NCI-H1105 treated with DMSO at 0.1 percent for 48 hours (cell line): ENCODE measurements around the gene ABHD14A.

Experiments
- DNase-seq: peaks from one replicate; lab custom pipeline; 2025; lab: John Stamatoyannopoulos, UW

Gene ABHD14A

GRCh38 chr3:51997172-51997571 is 22.3 kb downstream of the ABHD14A start:
- DNase-seq = no peak

DNA sequence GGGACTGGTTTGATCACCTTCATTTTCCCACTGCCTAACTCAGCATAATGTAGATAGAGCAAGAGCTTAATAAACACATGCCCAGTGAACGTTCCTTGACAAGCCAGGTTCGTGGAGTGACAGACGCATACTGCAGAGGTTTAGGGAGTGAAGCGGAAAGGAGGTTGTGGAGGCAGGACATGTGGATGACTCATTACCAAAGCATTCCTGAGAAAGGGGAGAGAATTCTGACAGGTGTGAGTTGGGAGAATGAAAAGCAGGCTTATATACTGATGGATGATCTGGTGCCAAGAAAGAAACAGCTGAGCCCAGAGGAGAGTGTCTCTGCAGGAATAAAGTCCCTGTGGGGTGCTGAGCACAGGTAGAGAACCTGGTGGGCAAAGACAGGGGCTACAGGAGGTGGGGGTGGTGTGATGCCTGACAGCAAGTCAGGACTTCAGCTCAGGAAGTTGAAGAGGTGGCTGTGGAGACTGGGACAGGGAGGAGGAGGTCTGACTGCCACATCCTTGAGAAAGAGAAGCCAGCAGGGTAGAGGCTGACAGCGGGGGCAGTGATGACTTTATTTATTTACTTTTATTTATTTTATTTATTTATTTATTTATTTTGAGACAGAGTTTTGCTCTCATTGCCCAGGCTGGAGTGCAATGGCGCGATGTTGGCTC is 23.2 kb downstream of the ABHD14A start:
- DNase-seq = no peak

DNA sequence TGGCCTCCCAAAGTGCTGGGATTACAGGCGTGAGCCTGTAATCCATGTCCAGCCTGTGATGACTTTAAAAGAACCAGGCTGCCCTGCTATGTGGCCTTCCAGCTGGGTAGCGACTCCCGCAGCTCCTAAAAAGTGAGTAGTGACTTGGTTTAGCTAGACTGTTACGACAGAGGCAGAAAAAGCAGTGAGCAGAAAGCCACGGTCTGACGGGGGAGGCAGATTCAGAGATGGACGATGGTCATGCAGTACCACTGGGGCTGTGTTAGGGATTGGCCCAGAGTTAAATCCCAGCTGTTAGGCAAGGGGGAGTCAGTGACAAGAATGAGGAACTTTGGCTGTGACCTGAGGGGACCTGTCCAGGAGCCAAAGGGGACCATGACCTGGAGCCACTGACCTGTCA is 23.9 kb downstream of the ABHD14A start:
- DNase-seq = no peak

GRCh38 chr3:51999846-52000245 is 25.0 kb downstream of the ABHD14A start:
- DNase-seq = no peak

DNA sequence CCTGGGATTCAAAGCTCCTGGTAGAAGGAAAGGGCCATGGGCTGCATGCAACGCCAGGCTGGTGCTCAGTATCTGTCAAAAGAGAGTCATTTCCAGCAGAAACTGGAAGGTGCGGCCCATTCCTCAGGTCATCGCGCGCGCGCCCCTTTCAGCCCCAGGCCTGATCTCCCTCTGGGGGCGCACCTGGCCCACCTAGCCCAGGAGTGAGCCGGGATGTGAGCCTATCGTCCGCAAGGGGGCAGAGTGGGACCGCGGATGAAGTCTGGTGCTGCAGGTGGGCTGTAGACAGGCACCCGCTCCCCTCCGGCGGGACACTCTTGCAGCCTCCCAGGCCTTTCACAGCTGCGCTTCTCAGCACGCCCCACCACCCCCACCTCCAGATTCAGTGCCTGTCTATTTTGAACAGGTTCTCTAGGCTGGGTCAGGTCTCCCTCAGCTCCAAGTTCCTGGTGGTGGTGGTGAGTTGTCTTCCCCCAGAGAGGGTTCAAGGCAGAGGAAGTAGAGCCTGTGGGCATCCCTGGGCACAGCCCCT is 26.6 kb downstream of the ABHD14A start:
- DNase-seq = peak; percentile 70

GRCh38 chr3:52002748-52003147 is 27.9 kb downstream of the ABHD14A start:
- DNase-seq = no peak

- DNase-seq = no peak
Measured at GRCh38 chr3:52004163-52004787, 29.4 kb downstream of the ABHD14A start.

DNA sequence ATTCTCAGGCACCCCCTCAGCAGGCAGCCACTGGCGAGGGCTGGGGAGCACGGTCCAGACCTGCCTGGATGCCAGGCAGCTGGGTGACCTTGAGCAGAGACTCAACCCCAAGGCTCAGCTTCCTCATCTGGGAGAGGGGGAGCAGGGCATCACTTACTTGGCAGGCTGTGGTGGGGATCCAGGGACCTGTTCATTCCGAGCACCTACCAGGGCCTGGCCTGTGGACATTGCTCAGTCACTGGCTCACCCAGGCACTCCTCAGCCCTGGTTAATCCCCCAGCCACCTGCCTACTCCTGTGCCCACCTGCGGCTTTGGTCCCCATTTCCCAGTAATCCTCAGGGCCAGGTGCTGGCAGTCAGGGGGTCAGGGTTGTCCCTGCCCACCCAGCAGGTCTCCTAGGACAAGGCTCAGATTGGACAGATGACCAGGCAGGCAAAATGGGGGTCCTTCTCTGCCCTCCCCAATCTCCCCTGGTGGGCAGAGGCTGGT is 30.1 kb downstream of the ABHD14A start:
- DNase-seq = no peak

GRCh38 chr3:52005571-52005986 is 30.7 kb downstream of the ABHD14A start:
- peak; percentile 24 for DNase-seq

DNA sequence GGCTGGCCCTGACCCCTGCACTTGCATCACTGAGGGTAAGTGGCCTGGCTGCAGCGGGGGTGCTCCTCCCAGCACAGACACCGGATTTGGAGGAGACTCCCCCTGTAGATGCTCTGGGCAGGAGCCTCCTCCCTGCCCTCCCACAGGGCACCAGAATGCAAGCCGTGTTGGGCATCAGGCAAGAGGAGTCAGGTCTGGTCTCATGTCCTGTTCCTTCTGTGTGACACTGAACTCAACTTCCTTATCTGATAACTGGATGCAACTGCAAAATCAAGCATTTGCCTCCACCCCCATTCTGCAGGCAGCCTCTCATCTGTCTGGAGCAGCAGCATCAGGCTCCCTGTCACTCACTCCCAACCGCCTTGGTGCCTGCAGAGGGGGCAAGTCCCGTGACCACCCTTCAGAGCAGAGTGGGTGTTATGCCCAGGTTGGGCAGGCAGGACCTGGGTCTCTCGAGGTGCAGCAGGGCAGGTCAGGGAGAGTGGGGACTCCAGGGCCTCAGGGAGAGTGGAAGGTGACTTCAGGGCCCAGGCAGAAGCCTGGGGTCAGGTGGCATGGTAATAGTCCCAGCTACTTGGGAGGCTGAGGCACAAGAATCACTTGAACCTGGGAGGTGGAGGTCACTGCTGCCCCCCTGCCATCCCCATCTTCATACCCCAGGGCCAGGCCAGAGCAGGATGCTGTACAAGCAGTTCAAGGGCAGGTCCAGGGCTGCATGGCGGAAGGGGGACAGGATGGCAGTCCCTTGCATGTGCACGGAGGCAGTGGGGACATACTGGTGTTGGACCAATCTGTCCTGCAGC is 31.4 kb downstream of the ABHD14A start:
- DNase-seq = no peak

GRCh38 chr3:52006820-52007133 is 31.9 kb downstream of the ABHD14A start:
- DNase-seq = no peak

DNA sequence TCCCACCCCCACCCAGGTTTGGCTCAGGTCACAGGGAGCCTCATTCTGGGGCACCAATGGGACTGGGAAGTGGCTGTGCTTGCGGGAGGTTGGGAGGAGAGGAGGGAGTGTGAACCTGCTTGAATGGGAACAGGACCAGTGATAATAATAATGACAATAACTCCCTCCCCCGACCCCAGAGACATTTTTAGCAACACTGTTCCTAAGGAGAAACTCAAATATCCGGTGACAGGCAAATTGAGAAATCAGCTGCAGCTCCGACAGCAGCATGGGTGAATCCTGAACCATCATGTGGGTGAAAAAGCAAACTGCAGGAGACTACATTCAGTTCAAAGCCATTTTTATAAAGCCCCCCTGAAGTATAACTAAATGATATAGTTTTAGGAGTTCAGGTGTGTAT is 32.4 kb downstream of the ABHD14A start:
- DNase-seq = no peak

- no peak for DNase-seq
Measured at GRCh38 chr3:52010431-52010830, 35.6 kb downstream of the ABHD14A start.

GRCh38 chr3:52012699-52013098 is 37.8 kb downstream of the ABHD14A start:
- DNase-seq = no peak

DNA sequence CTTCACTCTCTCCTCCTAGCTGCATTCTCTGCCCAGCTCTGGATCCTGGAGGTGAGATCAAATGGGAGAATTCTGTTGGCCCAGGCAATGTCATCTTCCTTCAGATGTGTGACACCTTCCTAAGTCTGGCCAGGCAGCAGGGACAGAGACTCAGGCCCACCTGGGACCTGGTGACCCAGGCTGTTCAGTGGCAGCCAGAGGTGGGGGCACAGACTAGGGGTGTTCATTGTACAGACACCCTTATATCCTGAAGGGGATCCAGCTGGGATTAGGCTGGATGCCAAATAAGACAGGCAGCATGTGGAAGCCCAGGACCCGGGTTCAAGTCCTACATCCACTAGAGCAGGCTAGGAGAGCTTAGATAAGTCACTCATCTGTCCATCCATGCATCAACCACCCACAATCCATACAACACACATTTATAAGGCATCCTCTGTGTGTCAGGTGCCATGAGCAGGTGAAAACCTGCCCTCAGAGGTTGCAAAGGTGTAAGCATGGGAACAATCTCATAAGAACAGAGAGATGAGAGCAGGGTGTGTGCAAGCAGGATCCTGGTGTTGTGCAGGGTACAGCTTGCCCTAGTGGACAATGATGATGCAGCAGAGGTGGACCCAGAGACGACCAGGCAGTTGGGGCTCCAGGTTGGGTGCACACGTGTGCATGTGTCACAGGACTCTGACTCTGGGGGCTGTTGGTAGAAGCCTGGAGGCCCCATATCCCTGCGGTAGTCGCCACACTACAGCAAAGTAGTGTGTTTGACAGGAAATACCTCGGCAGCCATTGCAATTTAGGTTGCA is 39.1 kb downstream of the ABHD14A start:
- no peak for DNase-seq

DNA sequence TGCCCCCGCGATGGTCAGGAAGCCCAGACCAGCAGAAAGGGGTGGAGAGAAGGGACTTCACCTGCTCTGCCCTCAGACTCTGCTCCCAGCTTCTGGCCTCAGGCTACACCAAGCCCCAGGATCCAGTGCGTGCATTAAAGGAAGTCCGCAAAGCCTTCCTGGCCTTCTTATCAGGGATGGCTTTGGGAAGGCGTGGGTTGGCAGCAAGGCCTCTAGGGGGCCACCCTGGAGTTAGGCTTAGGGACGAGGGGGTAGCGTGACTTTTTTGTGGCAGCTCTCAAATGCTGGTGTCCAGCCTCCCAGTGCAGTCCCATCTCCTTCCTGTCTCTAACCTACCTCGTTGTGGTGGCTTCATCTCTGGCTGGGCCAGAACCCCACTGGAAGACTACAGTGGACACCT is 39.7 kb downstream of the ABHD14A start:
- no peak for DNase-seq

- peak; percentile 15 for DNase-seq
Measured at GRCh38 chr3:52015438-52016228, 40.8 kb downstream of the ABHD14A start.

- DNase-seq = no peak
Measured at GRCh38 chr3:52017586-52017985, 42.7 kb downstream of the ABHD14A start.

GRCh38 chr3:52018319-52019000 is 43.6 kb downstream of the ABHD14A start:
- DNase-seq = no peak

DNA sequence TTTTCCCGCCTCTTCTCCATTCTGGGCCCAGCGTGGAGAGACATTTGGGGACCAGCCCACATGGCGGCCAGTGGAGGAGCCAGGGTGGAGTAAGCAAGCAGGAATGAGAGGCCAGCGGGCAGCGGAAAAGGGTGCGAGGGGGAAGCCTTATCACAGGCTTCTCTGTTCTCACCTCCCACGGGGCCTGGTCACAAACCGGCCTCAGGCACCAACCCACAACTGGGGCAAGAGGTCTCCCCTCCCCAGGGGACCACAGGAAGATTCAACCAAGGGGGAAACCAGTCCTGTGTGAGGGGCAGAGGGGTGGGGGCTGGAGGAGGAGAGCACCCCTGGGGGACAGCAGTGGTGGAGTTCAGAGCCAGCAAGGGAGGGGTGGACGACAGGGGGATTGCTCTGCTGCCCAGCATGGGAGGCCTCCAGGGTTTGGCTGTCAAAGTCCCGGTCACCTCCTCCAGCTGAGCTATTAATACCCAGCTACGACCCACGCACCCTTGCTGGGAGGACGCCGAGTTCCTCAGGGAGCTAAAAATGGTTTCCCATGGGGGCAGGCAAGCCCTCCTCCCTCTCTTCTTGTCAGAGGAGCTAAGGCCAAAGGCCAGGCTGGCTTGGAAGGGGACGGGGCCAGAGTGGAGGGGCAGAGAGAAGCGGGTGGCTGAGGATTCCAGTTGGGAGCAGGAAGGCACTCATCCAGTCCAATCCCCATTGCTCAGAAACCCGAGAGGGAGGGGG is 44.7 kb downstream of the ABHD14A start:
- no peak for DNase-seq
